MCF 10A (cell line): ENCODE results near the gene PDIA2. TPM values are rescaled to one million over a fixed set of nuclear protein-coding genes. Genes with fewer than 3 reads are reported as not detected.

Experiments
- BruUV-seq: library from RNA; stranded (reverse); fragments of 400-500 nt; replicated peaks from 2 replicates; lab custom pipeline; 2021; lab: Mats Ljungman, UMichigan
- CTCF ChIA-PET: fragments of 300-600 bp; sonication (Branson Sonifier 250); formaldehyde crosslinking; extraction: SDS; loops from one replicate; lab custom pipeline; 2021; ENCODE audit warnings: antibody characterized with exemption, inconsistent platforms; lab: Yijun Ruan, JAX
- POLR2A ChIA-PET: fragments of 300-600, 350-650 bp; sonication (Branson Sonifier 250); formaldehyde crosslinking; extraction: SDS; loops from one replicate; lab custom pipeline; 2020; ENCODE audit warnings: antibody characterized with exemption, inconsistent platforms; lab: Yijun Ruan, JAX
- DNase-seq: peaks from one replicate; pipeline ENCODE4 v3.0.0-alpha.2; 2018; ENCODE audit not compliant: unreplicated experiment
- H3K27ac Mint-ChIP-seq: one replicate; pipeline ENCODE4 v1.8.0; 2022; ENCODE audit warnings: mild to moderate bottlenecking, low read depth, mixed read lengths; ENCODE audit not compliant: unreplicated experiment
- H3K27me3 Mint-ChIP-seq: one replicate; pipeline ENCODE4 v1.8.0; 2022; ENCODE audit warnings: mixed read lengths; ENCODE audit not compliant: insufficient read depth, unreplicated experiment
- H3K36me3 Mint-ChIP-seq: one replicate; pipeline ENCODE4 v1.8.0; 2022; ENCODE audit warnings: mild to moderate bottlenecking, moderate library complexity, mixed read lengths; ENCODE audit not compliant: insufficient read depth, unreplicated experiment
- H3K4me1 Mint-ChIP-seq: one replicate; pipeline ENCODE4 v1.8.0; 2022; ENCODE audit warnings: mixed read lengths; ENCODE audit not compliant: insufficient read depth, unreplicated experiment
- H3K4me3 Mint-ChIP-seq: one replicate; pipeline ENCODE4 v1.8.0; 2022; ENCODE audit warnings: mild to moderate bottlenecking, moderate library complexity, mixed read lengths; ENCODE audit not compliant: unreplicated experiment
- H3K9me3 Mint-ChIP-seq: one replicate; pipeline ENCODE4 v1.8.0; 2022; ENCODE audit warnings: mixed read lengths; ENCODE audit not compliant: unreplicated experiment
- CTCF ChIP-seq: fragments of 200-600 bp; IDR thresholded peaks from one replicate; pipeline ENCODE4 v1.8.0; 2022; ENCODE audit warnings: antibody characterized with exemption, mild to moderate bottlenecking; ENCODE audit not compliant: unreplicated experiment
- intact Hi-C: fragments of 100-400 bp; cut with micrococcal nuclease; formaldehyde crosslinking; loops from 2 replicates; pipeline ENCODE4 v1.14.1; 2022
- total RNA-seq: library from RNA; stranded (reverse); gene quantifications from 2 replicates; pipeline ENCODE4 v1.2.3, GENCODE V29; 2022

PDIA2 gene
- total RNA-seq, 1 experiment from 2014 or later: not detected

DNA sequence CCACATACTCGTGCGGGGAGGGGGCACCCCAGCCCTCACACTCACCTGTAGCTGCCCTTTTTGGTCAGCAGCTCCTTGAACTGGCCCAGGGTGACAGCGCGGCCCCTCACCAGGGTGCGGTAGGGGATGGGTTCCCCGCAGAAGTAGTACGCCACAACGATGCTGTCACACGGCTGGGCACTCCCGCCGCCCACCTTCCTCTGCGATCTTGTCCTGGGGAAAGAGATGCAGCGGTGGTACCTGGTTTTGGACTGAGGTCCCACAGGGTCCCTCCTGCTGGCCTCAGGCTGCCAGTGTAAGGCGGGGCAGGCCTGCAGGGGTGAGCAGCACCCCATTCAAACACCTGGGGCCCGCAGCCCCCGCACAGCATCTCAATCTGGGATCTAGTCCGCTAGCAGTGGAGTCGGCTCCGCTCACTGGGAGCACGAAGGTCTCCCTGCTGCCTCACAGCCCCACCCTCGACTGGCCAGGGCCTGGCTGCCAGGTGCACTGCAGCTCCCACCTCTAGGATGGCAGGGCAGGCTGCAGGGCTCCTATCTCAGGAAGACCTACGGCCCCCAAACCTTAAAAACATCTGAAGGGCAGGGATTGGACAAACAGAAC is 6.5 kb downstream of the PDIA2 start:
- H3K9me3 Mint-ChIP-seq: no peaks in the 10 kb centered on the region
- POLR2A ChIA-PET: no interaction called here
- H3K4me1 Mint-ChIP-seq: no peaks in the 10 kb centered on the region
- peaks cover 27% of the 10 kb centered on the region for H3K36me3 Mint-ChIP-seq
- intact Hi-C loops: no loop called here
- BruUV-seq: no TSS peak
- CTCF ChIA-PET: no interaction called here
- H3K27me3 Mint-ChIP-seq: no peaks in the 10 kb centered on the region
- H3K4me3 Mint-ChIP-seq: no peak overlapping the region
- DNase-seq: no peak
- no peak for TF ChIP-seq CTCF
- no peak overlapping the region for H3K27ac Mint-ChIP-seq

DNA sequence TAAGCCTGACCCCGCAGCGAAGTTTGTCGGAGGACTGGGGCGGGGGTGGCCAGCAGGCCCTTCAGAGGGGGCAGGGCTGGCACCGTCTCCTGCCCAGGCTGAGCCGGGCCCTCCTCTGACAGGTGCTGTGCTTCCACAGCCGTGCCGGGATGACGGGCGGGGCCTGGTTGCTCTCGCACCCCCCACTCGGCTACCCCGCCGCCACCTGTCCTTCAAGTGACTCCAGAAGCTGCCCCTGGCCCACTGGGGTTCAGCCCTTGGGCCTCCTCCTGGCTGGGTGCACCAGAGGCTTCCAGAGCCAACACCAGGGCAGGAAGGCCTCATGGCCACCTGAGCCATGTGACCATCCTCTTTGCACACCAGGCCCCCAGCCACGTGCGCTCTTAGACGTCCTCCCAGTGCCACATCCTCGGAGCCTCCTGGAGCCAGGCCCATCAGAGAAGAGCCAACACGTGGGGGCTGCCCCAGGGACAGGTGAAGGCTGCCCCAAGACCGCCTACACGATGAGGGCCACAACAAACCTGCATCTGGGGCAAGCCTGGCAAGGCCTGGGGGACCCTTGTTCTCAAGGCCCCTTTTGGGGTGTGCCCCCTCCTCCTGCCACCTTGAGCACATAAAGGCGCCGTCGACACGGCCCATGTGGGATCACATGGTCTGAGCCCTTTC is 7.2 kb downstream of the PDIA2 start:
- Mint-ChIP-seq H3K27ac (no peak overlapping the region), H3K4me3 (no peak overlapping the region), H3K27me3 (no peaks in the 10 kb centered on the region), H3K9me3 (no peaks in the 10 kb centered on the region), H3K36me3 (peaks cover 27% of the 10 kb centered on the region), H3K4me1 (no peaks in the 10 kb centered on the region)
- intact Hi-C loops: no loop called here
- CTCF ChIA-PET: no interaction called here
- BruUV-seq: no TSS peak
- POLR2A ChIA-PET: no interaction called here
- DNase-seq: no peak
- no peak for TF ChIP-seq CTCF

GRCh38 chr16:290681-291405 is 7.9 kb downstream of the PDIA2 start:
- TF ChIP-seq CTCF: no peak
- BruUV-seq: no TSS peak
- H3K27me3 Mint-ChIP-seq: no peaks in the 10 kb centered on the region
- ChIA-PET CTCF (no interaction called here), POLR2A (no interaction called here)
- DNase-seq: no peak
- H3K27ac Mint-ChIP-seq: no peak overlapping the region
- intact Hi-C loops: no loop called here
- H3K9me3 Mint-ChIP-seq: no peaks in the 10 kb centered on the region
- no peak overlapping the region for H3K4me3 Mint-ChIP-seq
- peaks cover 29% of the 10 kb centered on the region for H3K36me3 Mint-ChIP-seq
- H3K4me1 Mint-ChIP-seq: no peaks in the 10 kb centered on the region

DNA sequence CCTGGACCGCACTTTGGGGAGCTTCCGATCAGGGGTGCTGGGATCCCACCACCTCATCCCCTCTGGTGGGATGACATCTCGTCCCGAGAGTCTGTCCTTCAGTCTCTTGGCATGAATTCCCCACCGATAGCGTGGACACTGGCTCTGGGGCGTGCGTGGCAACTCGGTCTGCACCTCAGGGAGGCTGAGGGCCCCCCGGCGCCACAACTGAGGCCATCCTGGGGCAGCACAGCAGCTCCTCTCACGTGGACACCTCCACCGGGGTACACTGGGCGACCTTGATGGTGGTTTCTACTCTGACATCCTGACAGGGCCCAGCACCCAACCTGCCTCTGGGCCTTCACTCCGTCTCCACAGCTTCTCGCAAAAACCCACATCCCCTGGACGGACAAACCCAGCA is 8.6 kb downstream of the PDIA2 start:
- H3K4me1 Mint-ChIP-seq: no peaks in the 10 kb centered on the region
- no peaks in the 10 kb centered on the region for H3K9me3 Mint-ChIP-seq
- intact Hi-C loops: no loop called here
- ChIA-PET POLR2A (no interaction called here), CTCF (no interaction called here)
- peaks cover 32% of the 10 kb centered on the region for H3K36me3 Mint-ChIP-seq
- no peaks in the 10 kb centered on the region for H3K27me3 Mint-ChIP-seq
- TF ChIP-seq CTCF: no peak
- no peak overlapping the region for H3K4me3 Mint-ChIP-seq
- H3K27ac Mint-ChIP-seq: no peak overlapping the region
- BruUV-seq: no TSS peak
- no peak for DNase-seq
